Keratinocyte (primary cell): Measurements from ENCODE around the gene MUC4. TPM values are rescaled to one million over a fixed set of nuclear protein-coding genes. Genes with fewer than 3 reads are reported as not detected.

Experiments
- DNase-seq: peaks from one replicate; pipeline ENCODE4 v3.0.0-alpha.2; 2011; ENCODE audit warnings: low read depth, missing footprints, low spot score
- FAIRE-seq: peaks from 2 replicates; lab custom pipeline; 2011; peaks lifted over from hg19 to GRCh38; lab: Jason Lieb, UNC
- H2AFZ ChIP-seq: 2 replicates; pipeline ENCODE4 v1.6.0; 2012; ENCODE audit warnings: low read length, control low read depth, inconsistent platforms; ENCODE audit not compliant: control insufficient read depth
- H3K27ac ChIP-seq: 2 replicates; pipeline ENCODE4 v1.5.1; 2011; ENCODE audit warnings: low read length; ENCODE audit not compliant: control insufficient read depth, insufficient read depth
- H3K27me3 ChIP-seq: 3 replicates; pipeline ENCODE4 v1.6.0; 2011; ENCODE audit warnings: low read length; ENCODE audit not compliant: control insufficient read depth, insufficient read depth; ENCODE audit errors: extremely low read depth
- H3K36me3 ChIP-seq, 2 experiments: 2 replicates in 1 of 2; 3 replicates in 1 of 2; pipeline ENCODE4 v1.5.1; 2011; ENCODE audit warnings: low read length in 2 of 2, mild to moderate bottlenecking in 1 of 2; ENCODE audit not compliant: control insufficient read depth in 2 of 2, insufficient read depth in 2 of 2; ENCODE audit errors: extremely low read depth in 1 of 2
- H3K4me1 ChIP-seq: 3 replicates; pipeline ENCODE4 v1.5.1; 2011; ENCODE audit warnings: low read length; ENCODE audit not compliant: control insufficient read depth, insufficient read depth; ENCODE audit errors: extremely low read depth
- H3K4me2 ChIP-seq: 3 replicates; pipeline ENCODE4 v1.6.0; 2011; ENCODE audit warnings: low read depth, low read length; ENCODE audit not compliant: control insufficient read depth, insufficient read depth; ENCODE audit errors: extremely low read depth
- H3K4me3 ChIP-seq, 3 experiments: fragments of 200-600 bp in 1 of 3; sonication (generic) in 1 of 3; 2 replicates in 2 of 3; 3 replicates in 1 of 3; pipeline ENCODE4 v1.5.1; 2011 to 2016; ENCODE audit warnings: low read length in 3 of 3, mild to moderate bottlenecking in 3 of 3, control low read depth in 2 of 3, inconsistent platforms in 1 of 3, low read depth in 1 of 3, mixed read lengths in 1 of 3, mixed run types in 1 of 3, moderate library complexity in 1 of 3; ENCODE audit not compliant: control insufficient read depth in 2 of 3, insufficient read depth in 2 of 3; ENCODE audit errors: extremely low read depth in 1 of 3
- H3K79me2 ChIP-seq: 2 replicates; pipeline ENCODE4 v1.6.0; 2012; ENCODE audit warnings: low read length; ENCODE audit not compliant: control insufficient read depth, insufficient read depth
- H3K9ac ChIP-seq: 3 replicates; pipeline ENCODE4 v1.6.0; 2011; ENCODE audit warnings: low read length; ENCODE audit not compliant: control insufficient read depth, insufficient read depth; ENCODE audit errors: extremely low read depth
- H3K9me1 ChIP-seq: 3 replicates; pipeline ENCODE4 v1.6.0; 2011; ENCODE audit warnings: low read length; ENCODE audit not compliant: control insufficient read depth, insufficient read depth; ENCODE audit errors: extremely low read depth
- H3K9me3 ChIP-seq: 2 replicates; pipeline ENCODE4 v1.5.1; 2012; ENCODE audit warnings: low read depth, low read length; ENCODE audit not compliant: control insufficient read depth
- H4K20me1 ChIP-seq: 3 replicates; pipeline ENCODE4 v1.6.0; 2011; ENCODE audit warnings: low read length; ENCODE audit not compliant: control insufficient read depth, insufficient read depth; ENCODE audit errors: extremely low read depth
- EZH2 ChIP-seq: IDR thresholded peaks from one replicate; pipeline ENCODE4 v1.6.1; 2012; ENCODE audit warnings: inconsistent platforms, mild to moderate bottlenecking, low read length, moderate library complexity
- dilution Hi-C: fragments of 300-500 bp; cut with MboI; formaldehyde crosslinking; loops from one replicate; pipeline ENCODE4 v1.7.0; 2020; ENCODE audit warnings: low sequenced_read_pairs; ENCODE audit not compliant: extremely low pct_ligation_motif_present
- polyA plus RNA-seq, 5 experiments: library from polyadenylated mRNA; depleted of rRNA in 3 of 5; stranded (reverse) in 3 of 5; stranded (forward) in 1 of 5; unstranded in 1 of 5; fragments of >200 nt; gene quantifications; 1 replicate in 1 of 5; 2 replicates in 3 of 5; 3 replicates in 1 of 5; pipeline versions ENCODE4 v1.2.1 to v1.2.3, GENCODE V29; 2011 to 2012; ENCODE audit warnings: missing spikeins in 2 of 5, low read depth in 1 of 5, low replicate concordance in 1 of 5
- TF ChIP-seq, protein P1 (sequence below), 3 experiments: IDR thresholded peaks in 1 of 3; conservative IDR thresholded peaks in 1 of 3; optimal IDR thresholded peaks in 1 of 3; 2 replicates in 2 of 3; 3 replicates in 1 of 3; pipeline versions ENCODE3 to v1.5.1; 2011; ENCODE audit warnings: low read length in 3 of 3, mild to moderate bottlenecking in 3 of 3, moderate library complexity in 2 of 3, control low read depth in 1 of 3, inconsistent platforms in 1 of 3; ENCODE audit not compliant: insufficient read depth in 2 of 3; ENCODE audit errors: extremely low read depth in 1 of 3

The MUC4 gene
- polyA plus RNA-seq, 1 donor (not counting 4 experiments of a cell fraction or from before 2014, with no cell fraction given), result not detected

DNA sequence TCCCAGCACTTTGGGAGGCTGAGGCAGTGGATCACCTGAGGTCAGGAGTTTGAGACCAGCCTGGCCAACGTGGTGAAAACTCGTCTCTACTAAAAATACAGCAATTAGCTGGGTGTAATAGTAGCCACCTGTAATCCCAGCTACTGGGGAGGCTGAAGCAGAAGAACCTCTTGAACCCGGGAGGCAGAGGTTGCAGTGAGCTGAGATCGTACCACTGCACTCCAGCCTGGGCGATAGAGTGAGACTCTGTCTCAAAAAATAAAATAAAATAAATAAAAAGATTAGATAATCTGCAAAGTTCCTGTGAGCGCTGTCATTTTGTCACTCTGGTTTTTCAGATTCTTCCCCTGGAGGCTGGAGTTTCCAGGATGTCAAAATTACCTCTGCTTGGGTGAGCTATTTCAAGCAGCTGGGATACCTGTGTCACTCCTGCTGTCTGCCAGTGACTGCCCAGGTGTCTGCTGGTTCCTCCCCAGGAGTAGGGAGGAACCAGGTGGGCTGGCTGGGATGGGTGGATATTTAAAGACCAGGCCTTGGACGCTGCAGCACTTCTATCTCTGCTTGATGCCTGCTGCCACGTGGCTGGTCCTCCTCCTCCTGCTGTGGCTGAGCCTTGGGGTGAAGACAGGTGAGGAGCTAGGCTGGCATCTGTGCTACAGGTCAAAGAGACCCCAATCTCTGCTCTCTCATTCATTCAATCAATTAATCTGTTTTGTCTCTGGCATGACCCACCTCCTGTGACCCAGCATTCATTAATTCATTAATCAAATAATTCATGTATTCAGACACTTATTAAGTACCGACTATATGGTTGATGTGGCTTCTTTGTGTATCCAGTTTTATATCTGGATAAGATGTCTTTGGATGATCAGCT is 110.5 kb downstream of the MUC4 start:
- no peaks in the 10 kb centered on the region for H3K9me1 ChIP-seq
- FAIRE-seq (no peak), DNase-seq (no peak)
- peaks cover 14% of the 10 kb centered on the region for H3K4me1 ChIP-seq
- no peaks in the 10 kb centered on the region for H4K20me1 ChIP-seq
- dilution Hi-C loops, result no loop called here
- peaks cover 6% of the 10 kb centered on the region for H3K27me3 ChIP-seq
- H3K4me2 ChIP-seq, result no peak overlapping the region
- no peak overlapping the region for H3K9ac ChIP-seq
- H3K4me3 ChIP-seq, result no peak overlapping the region
- peaks cover 0 to 6% of the 10 kb centered on the region in 2 experiments for H3K36me3 ChIP-seq
- H3K9me3 ChIP-seq, result no peaks in the 10 kb centered on the region
- H3K27ac ChIP-seq, result no peak overlapping the region
- no peak for TF ChIP-seq EZH2
- TF ChIP-seq, protein P1, sequence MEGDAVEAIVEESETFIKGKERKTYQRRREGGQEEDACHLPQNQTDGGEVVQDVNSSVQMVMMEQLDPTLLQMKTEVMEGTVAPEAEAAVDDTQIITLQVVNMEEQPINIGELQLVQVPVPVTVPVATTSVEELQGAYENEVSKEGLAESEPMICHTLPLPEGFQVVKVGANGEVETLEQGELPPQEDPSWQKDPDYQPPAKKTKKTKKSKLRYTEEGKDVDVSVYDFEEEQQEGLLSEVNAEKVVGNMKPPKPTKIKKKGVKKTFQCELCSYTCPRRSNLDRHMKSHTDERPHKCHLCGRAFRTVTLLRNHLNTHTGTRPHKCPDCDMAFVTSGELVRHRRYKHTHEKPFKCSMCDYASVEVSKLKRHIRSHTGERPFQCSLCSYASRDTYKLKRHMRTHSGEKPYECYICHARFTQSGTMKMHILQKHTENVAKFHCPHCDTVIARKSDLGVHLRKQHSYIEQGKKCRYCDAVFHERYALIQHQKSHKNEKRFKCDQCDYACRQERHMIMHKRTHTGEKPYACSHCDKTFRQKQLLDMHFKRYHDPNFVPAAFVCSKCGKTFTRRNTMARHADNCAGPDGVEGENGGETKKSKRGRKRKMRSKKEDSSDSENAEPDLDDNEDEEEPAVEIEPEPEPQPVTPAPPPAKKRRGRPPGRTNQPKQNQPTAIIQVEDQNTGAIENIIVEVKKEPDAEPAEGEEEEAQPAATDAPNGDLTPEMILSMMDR (optimal IDR thresholded peaks at IDR 0.05 in 1 of 3, IDR thresholded peaks at IDR 0.05 in 1 of 3, conservative IDR thresholded peaks at IDR 0.05 in 1 of 3; ENCODE audit: extremely low read depth in 1 of 3, insufficient read depth in 2 of 3, low read length in 3 of 3), result no peak
- no peak overlapping the region for H2AFZ ChIP-seq
- no peaks in the 10 kb centered on the region for H3K79me2 ChIP-seq

DNA sequence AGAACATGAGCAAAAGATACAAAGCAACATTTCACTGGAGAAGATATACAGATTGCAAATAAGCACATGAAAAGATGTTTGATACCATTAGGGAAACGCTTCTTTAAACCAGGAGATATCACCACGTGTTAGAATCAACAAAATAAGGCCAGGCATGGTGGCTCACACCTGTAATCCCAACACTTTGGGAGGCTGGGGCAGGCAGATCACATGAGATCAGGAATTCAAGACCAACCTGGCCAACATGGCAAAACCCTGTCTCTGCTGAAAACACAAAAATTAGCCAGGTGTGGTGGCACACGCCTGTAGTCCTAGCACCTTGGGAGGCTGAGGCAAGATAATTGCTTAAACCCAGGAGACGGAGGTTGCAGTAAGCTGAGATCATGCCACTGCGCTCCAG is 111.4 kb downstream of the MUC4 start:
- Histone ChIP-seq H3K4me1 (peaks cover 14% of the 10 kb centered on the region), H2AFZ (no peak overlapping the region), H3K9me1 (no peaks in the 10 kb centered on the region), H4K20me1 (no peaks in the 10 kb centered on the region), H3K36me3 (peaks cover 0 to 6% of the 10 kb centered on the region in 2 experiments), H3K27ac (no peak overlapping the region), H3K4me2 (no peak overlapping the region), H3K27me3 (peaks cover 1% of the 10 kb centered on the region), H3K79me2 (no peaks in the 10 kb centered on the region), H3K9me3 (no peaks in the 10 kb centered on the region), H3K4me3 (no peak overlapping the region), H3K9ac (no peak overlapping the region)
- dilution Hi-C loops, result no loop called here
- no peak for TF ChIP-seq EZH2
- TF ChIP-seq, protein P1 (optimal IDR thresholded peaks at IDR 0.05 in 1 of 3, IDR thresholded peaks at IDR 0.05 in 1 of 3, conservative IDR thresholded peaks at IDR 0.05 in 1 of 3; ENCODE audit: extremely low read depth in 1 of 3, insufficient read depth in 2 of 3, low read length in 3 of 3), result no peak
- FAIRE-seq, result no peak
- DNase-seq, result no peak
